Smooth muscle cell of the brain vasculature (primary cell): ENCODE results near the gene NUTM2G.
"Not testable (repeated sequence)": the region's sequence is repeated elsewhere in the genome, so short reads cannot be mapped to it uniquely, and the experiment has no call there.

ENCODE experiments used
- DNase-seq: peaks from one replicate; pipeline ENCODE4 v3.0.0-alpha.2; 2012; ENCODE audit warnings: low read depth, low spot score

Gene NUTM2G

DNA sequence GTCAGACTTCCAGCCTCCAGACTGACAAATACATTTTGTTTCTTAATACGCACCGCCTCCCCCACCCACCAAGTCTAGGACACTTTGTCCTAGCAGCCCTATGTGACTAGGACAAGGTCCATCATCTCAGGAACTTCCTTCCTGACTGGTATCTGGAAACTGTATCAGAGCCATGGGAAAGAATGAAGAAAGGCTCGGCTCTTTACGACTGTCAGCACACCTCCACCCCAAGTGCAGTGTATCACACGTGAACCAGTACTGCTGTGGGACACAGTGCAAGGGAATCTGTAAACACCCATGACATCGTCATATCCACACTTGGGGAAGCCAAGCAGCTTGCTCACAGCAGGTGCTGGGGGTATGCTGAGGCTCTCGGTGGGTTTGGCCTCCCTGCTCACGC is 13.0 kb downstream of the NUTM2G start:
- DNase-seq: not testable (repeated sequence)

GRCh38 chr9:96942181-96942580 is 13.5 kb downstream of the NUTM2G start:
- DNase-seq: not testable (repeated sequence)

- not testable (repeated sequence) for DNase-seq
Measured at GRCh38 chr9:96949346-96949745, 20.7 kb downstream of the NUTM2G start.

GRCh38 chr9:96950539-96950938 is 21.9 kb downstream of the NUTM2G start:
- DNase-seq: not testable (repeated sequence)

DNA sequence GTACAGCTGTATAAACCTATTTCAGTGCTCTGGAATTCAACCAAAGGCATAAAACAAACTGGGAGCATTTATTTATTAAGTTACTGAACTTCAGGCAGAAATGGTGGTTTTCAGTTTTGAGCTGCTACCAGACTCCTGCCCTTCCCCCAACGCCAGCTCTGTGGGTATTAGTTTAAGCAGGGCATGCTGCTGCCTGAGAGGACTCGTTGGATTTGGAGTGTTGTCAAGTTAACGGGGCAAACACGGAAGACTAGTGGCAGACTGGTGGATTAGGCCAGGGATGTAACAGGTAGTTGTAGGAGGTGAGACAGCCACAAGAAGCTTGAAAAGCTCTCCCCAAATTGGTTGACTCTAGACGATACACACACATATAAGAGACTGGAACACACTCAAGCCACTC is 38.9 kb downstream of the NUTM2G start:
- DNase-seq: not testable (repeated sequence)

DNA sequence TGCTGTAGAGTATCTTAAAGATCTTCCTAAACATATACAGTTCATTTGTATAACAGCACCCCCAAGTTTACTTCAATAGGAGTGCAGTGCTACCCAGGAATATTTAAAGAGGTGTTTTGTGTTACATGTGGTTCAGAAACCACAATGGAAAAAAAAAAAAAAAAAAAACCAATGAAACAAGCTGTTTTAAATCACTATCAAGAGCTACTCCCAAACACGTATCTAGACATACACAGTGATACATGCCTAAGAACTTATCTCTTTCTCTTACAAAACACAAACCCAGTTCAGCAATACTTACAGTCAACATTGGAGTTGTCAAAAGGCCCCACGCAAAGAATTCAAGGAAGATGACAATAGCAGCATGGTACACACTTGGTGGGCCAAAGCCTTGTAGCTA is 43.9 kb downstream of the NUTM2G start:
- not testable (repeated sequence) for DNase-seq

DNA sequence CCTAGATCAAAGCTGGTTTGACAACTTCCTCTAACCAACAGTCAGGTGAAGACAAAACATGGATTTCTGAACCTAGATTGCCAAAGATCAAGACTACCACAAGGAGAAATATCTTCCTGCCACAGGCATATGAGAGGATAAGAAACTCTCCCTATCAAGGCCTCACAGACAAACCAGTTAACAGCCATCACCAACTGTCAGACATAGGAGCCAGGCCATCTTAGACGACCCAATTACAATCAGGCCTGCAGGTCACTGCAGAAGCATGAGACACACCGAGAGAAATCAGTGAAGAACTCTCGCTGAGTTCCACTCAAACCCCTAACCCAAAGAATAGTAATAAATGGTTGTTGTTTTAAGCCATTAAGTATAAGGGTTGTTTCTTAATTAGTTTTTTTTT is 45.4 kb downstream of the NUTM2G start:
- not testable (repeated sequence) for DNase-seq

GRCh38 chr9:96983496-96984122 is 55.0 kb downstream of the NUTM2G start:
- not testable (repeated sequence) for DNase-seq

- not testable (repeated sequence) for DNase-seq
Measured at GRCh38 chr9:96984139-96984538, 55.5 kb downstream of the NUTM2G start.

GRCh38 chr9:96984887-96985286 is 56.2 kb downstream of the NUTM2G start:
- DNase-seq: not testable (repeated sequence)
